PC-9 (cell line): Measurements from ENCODE around the gene C21orf58. TPM values are rescaled to one million over a fixed set of nuclear protein-coding genes. Genes with fewer than 3 reads are reported as not detected.

Source experiments
- BruUV-seq: library from RNA; stranded (reverse); fragments of 400-500 nt; replicated peaks from 2 replicates; lab custom pipeline; 2021; lab: Mats Ljungman, UMichigan
- CTCF ChIA-PET: fragments of 300-600 bp; sonication (Branson Sonifier 250); formaldehyde crosslinking; loops from one replicate; lab custom pipeline; 2022; ENCODE audit warnings: antibody characterized with exemption; lab: Charles Lee
- POLR2A ChIA-PET: fragments of 300-600 bp; sonication (Branson Sonifier 250); formaldehyde crosslinking; loops from one replicate; lab custom pipeline; 2022; ENCODE audit warnings: antibody characterized with exemption; ENCODE audit not compliant: unreplicated experiment; lab: Charles Lee
- DNase-seq, 2 experiments: peaks; one replicate each; pipeline versions ENCODE4 v3.0.0 to v3.0.0-alpha.2; 2015 to 2022; ENCODE audit warnings: mixed read lengths in 1 of 2
- H2AFZ ChIP-seq: fragments of 200-600 bp; sonication (generic); 2 replicates; pipeline ENCODE4 v1.8.1; 2017; ENCODE audit warnings: antibody characterized with exemption
- H3F3A ChIP-seq: fragments of 200-600 bp; sonication (generic); 2 replicates; pipeline ENCODE4 v1.8.1; 2017; ENCODE audit warnings: antibody characterized with exemption, mild to moderate bottlenecking, low read depth; ENCODE audit not compliant: insufficient read depth
- H3K27ac ChIP-seq: fragments of 200-600 bp; sonication (generic); 2 replicates; pipeline ENCODE4 v1.6.1; 2016; ENCODE audit warnings: mixed run types
- H3K27me3 ChIP-seq: fragments of 200-600 bp; sonication (generic); 2 replicates; pipeline ENCODE4 v1.6.1; 2016; ENCODE audit warnings: low read depth, mixed run types; ENCODE audit not compliant: insufficient read depth
- H3K36me3 ChIP-seq: fragments of 200-600 bp; sonication (generic); 2 replicates; pipeline ENCODE4 v1.6.1; 2016; ENCODE audit warnings: low read depth, mixed run types
- H3K4me1 ChIP-seq: fragments of 200-600 bp; sonication (generic); replicated peaks from 2 replicates; pipeline ENCODE4 v1.6.1; 2016; ENCODE audit warnings: mixed run types; ENCODE audit not compliant: insufficient read depth
- H3K4me2 ChIP-seq: fragments of 200-600 bp; sonication (generic); 2 replicates; pipeline ENCODE4 v1.6.1; 2017; ENCODE audit warnings: mixed run types
- H3K4me3 ChIP-seq: fragments of 200-600 bp; sonication (generic); 2 replicates; pipeline ENCODE4 v1.6.1; 2016; ENCODE audit warnings: mixed run types
- H3K79me2 ChIP-seq: fragments of 200-600 bp; sonication (generic); 2 replicates; pipeline ENCODE4 v1.6.1; 2017; ENCODE audit warnings: low read depth, mixed run types
- H3K9me2 ChIP-seq: fragments of 200-600 bp; sonication (generic); 2 replicates; pipeline ENCODE4 v1.8.1; 2017; ENCODE audit warnings: mild to moderate bottlenecking; ENCODE audit not compliant: insufficient read depth
- H3K9me3 ChIP-seq: fragments of 200-600 bp; sonication (generic); 2 replicates; pipeline ENCODE4 v1.8.1; 2016; ENCODE audit warnings: low read depth; ENCODE audit not compliant: insufficient read depth
- H4K20me1 ChIP-seq: fragments of 200-600 bp; sonication (generic); 2 replicates; pipeline ENCODE4 v1.8.1; 2017; ENCODE audit not compliant: insufficient read depth
- CTCF ChIP-seq: fragments of 200-600 bp; sonication (generic); conservative IDR thresholded peaks from 2 replicates; pipeline ENCODE4 v1.6.1; 2017; ENCODE audit warnings: mixed run types, antibody characterized with exemption, mild to moderate bottlenecking, moderate library complexity
- EZH2 ChIP-seq: fragments of 200-600 bp; sonication (generic); IDR thresholded peaks from 2 replicates; pipeline ENCODE4 v1.8.0; 2017; ENCODE audit warnings: antibody characterized with exemption, low read depth
- intact Hi-C: fragments of 100-400 bp; cut with micrococcal nuclease; formaldehyde crosslinking; loops from one replicate; pipeline ENCODE4 v1.10.0; 2022; ENCODE audit not compliant: unreplicated experiment
- total RNA-seq: library from RNA; stranded (reverse); gene quantifications from 2 replicates; pipeline ENCODE4 v1.2.3, GENCODE V29; 2021

C21orf58 gene
- total RNA-seq, 1 experiment from 2014 or later, result 28.9 TPM

DNA sequence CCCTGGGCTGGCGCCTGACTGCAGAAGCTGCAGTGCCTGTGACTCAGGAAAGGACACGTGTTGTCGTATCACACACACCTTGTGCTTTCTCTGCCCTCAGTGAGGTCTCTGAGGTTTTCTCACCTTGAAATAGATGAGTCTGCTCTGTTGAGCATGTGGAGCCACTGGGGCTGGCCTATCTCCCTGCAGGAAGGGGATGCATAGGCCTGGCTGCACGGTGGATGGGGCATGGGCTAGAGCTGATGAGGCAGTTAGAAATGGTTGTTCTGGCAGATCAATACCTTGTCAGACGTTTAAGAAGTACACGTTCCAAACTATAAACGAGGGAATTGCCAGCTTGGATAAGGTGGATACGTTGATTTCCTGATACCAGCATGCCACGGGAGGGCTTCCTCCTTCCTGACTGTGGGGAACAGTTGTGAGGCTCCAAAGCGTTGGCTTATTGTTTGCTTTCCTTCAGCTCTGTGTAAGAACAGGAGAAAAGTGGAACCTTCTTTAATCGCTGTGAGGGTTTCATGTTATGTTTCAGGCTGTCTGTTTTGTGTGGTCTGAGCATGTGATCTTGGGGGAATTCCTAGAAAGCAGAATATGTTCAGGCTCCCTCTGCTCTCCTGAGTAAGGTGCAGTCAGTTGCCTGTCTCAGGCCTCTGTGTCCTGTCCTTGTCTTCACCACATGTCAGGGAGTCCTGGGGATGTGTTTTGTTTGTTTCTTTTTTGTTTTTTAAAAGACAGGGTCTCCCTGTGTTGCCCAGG is 45.0 kb upstream of the C21orf58 start:
- no peak for DNase-seq
- intact Hi-C loops, result no loop called here
- no peaks in the 10 kb centered on the region for H3K79me2 ChIP-seq
- H2AFZ ChIP-seq, result no peak overlapping the region
- H3K27me3 ChIP-seq, result no peaks in the 10 kb centered on the region
- H3K9me3 ChIP-seq, result no peaks in the 10 kb centered on the region
- H3K4me2 ChIP-seq, result no peak overlapping the region
- H3K36me3 ChIP-seq, result no peaks in the 10 kb centered on the region
- TF ChIP-seq CTCF (no peak), EZH2 (no peak)
- H3K4me1 ChIP-seq, result no peaks in the 10 kb centered on the region
- POLR2A ChIA-PET, result no interaction called here
- no TSS peak for BruUV-seq
- no peaks in the 10 kb centered on the region for H3F3A ChIP-seq
- no peaks in the 10 kb centered on the region for H3K9me2 ChIP-seq
- no peak overlapping the region for H3K4me3 ChIP-seq
- no peak overlapping the region for H3K27ac ChIP-seq
- H4K20me1 ChIP-seq, result no peaks in the 10 kb centered on the region
- CTCF ChIA-PET, result no interaction called here

DNA sequence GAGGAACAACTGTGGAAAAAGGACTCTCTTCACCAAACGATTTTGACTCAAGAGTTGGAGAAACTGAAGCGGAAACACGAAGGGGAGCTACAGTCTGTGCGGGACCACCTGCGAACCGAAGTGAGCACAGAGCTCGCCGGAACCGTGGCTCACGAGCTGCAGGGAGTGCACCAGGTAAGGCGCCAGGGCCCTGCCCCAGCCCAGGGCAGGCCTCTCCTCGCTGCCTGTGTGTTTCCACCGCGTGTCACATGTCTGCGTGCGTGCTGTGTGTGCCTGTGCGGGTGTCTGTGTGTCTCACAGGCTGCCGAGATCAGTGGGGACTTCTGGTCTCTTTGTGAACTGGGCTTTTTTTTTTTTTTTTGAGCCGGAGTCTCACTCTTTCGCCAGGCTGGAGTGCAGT is 43.3 kb upstream of the C21orf58 start:
- no peaks in the 10 kb centered on the region for H3K9me3 ChIP-seq
- H3K4me1 ChIP-seq, result no peaks in the 10 kb centered on the region
- no peak overlapping the region for H3K4me3 ChIP-seq
- TF ChIP-seq EZH2 (no peak), CTCF (no peak)
- H3K4me2 ChIP-seq, result no peak overlapping the region
- no peaks in the 10 kb centered on the region for H3F3A ChIP-seq
- no peaks in the 10 kb centered on the region for H3K79me2 ChIP-seq
- no TSS peak for BruUV-seq
- no peak overlapping the region for H3K27ac ChIP-seq
- H4K20me1 ChIP-seq, result no peaks in the 10 kb centered on the region
- ChIA-PET POLR2A (interaction anchor here (0.6 kb wide), 1 partner anchor 134 kb away, joined by 6 read pairs; no protein-coding TSS in a partner anchor), CTCF (no interaction called here)
- intact Hi-C loops, result no loop called here
- H3K27me3 ChIP-seq, result no peaks in the 10 kb centered on the region
- H3K36me3 ChIP-seq, result no peaks in the 10 kb centered on the region
- H2AFZ ChIP-seq, result no peak overlapping the region
- DNase-seq, result no peak
- no peaks in the 10 kb centered on the region for H3K9me2 ChIP-seq

- no peaks in the 10 kb centered on the region for H3K9me3 ChIP-seq
- H4K20me1 ChIP-seq, result no peaks in the 10 kb centered on the region
- H3K27ac ChIP-seq, result no peak overlapping the region
- CTCF ChIA-PET, result no interaction called here
- no peaks in the 10 kb centered on the region for H3K9me2 ChIP-seq
- no peaks in the 10 kb centered on the region for H3K27me3 ChIP-seq
- POLR2A ChIA-PET, result interaction anchor here (0.6 kb wide), 1 partner anchor 133 kb away, joined by 6 read pairs; no protein-coding TSS in a partner anchor
- H2AFZ ChIP-seq, result no peak overlapping the region
- no TSS peak for BruUV-seq
- no peak overlapping the region for H3K4me2 ChIP-seq
- H3K4me3 ChIP-seq, result no peak overlapping the region
- H3F3A ChIP-seq, result no peaks in the 10 kb centered on the region
- intact Hi-C loops, result no loop called here
- H3K4me1 ChIP-seq, result no peaks in the 10 kb centered on the region
- no peaks in the 10 kb centered on the region for H3K36me3 ChIP-seq
- no peak for DNase-seq
- TF ChIP-seq EZH2 (no peak), CTCF (no peak)
- H3K79me2 ChIP-seq, result no peaks in the 10 kb centered on the region
Observed at GRCh38 chr21:46366561-46366960, 42.9 kb upstream of the C21orf58 start.
